ENCODE measurements around the gene CDC42EP3.

DNA sequence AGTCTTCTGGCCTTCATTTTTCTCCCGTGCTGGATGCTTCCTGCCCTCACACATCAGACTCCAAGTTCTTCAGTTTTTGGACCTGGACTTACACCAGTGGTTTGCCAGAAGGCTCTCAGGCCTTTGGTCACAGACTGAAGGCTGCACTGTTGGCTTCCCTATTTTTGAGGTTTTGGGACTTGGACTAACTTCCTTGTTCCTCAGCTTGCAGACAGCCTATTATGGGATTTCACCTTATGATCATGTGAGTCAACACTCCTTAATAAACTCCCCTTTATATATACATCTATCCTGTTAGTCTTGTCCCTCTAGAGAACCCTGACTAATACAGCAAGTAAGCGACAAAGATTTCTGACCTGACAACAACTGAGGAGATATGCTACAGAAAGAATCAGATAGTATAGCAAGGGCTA, 7.2 kb downstream of the CDC42EP3 start:
- TF ChIP-seq POLR2A (IDR thresholded peaks at IDR 0.05; ENCODE audit: low read length) (no peak), GATA1 (IDR thresholded peaks at IDR 0.05; ENCODE audit: low read depth, low read length) (no peak)

All from erythroblast (primary cell).